ENCODE results near the gene LRP1. TPM values are rescaled to one million over a fixed set of nuclear protein-coding genes. Genes with fewer than 3 reads are reported as not detected.

The LRP1 gene
- 10 to 100 TPM; 35.8 to 52.6 TPM for total RNA-seq

DNA sequence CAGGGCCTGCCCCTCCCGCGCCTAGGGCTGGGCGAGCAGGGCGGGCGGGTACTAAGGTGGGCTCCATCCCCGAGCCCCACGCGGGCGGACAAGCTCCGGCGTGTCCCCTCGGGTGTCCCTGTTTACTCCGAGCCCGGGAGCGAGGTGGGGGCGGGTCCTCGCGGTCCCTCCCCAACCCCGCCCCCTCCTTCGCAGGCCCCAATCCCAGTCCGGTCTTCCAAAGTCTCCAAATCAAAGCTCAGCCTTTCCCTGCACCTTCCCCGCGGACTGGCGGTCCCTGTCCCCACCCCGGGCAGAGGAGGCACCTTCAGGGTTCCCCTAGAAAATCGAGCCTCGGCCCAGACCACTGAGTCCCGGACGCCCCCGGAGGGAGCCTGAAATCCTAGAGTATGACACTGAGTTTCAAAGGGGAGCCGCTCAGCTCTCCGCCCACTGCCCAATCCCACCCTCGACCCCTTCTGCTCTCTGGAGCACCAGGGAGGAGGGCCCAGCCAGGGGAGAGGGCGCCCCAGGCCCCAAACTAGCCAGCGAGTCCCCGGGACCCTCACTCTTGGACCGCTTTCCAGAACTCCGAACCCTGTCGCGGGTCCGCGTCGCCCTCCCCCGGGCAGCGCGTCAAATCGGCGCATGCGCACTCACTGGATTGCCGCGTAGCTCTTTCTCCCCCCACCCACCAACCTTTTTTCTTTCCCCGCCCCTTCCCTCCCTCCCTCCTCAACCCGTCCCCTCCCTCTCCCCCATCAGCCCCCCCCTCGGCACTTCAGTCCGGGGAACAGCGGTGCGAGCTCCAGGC lies at the start of gene LRP1:
TSS of gene LRP1 (plus strand) at position 758 of the 793 bp plus-strand sequence. CDS start 482 bp downstream, outside the sequence.

GRCh38 chr12:57078519-57079404 lies 49.5 kb upstream of the LRP1 start, which contains the start of gene NEMP1:
Gene NEMP1, minus strand, starts transcription at chr12:57078791. Its CDS starts 46 bp downstream, at chr12:57078745.

GRCh38 chr12:57088354-57089270 lies 39.7 kb upstream of the LRP1 start, which contains the start of gene NAB2:
Gene NAB2, plus strand, starts transcription at chr12:57089114. Its CDS starts 158 bp downstream, at chr12:57089272.

DNA sequence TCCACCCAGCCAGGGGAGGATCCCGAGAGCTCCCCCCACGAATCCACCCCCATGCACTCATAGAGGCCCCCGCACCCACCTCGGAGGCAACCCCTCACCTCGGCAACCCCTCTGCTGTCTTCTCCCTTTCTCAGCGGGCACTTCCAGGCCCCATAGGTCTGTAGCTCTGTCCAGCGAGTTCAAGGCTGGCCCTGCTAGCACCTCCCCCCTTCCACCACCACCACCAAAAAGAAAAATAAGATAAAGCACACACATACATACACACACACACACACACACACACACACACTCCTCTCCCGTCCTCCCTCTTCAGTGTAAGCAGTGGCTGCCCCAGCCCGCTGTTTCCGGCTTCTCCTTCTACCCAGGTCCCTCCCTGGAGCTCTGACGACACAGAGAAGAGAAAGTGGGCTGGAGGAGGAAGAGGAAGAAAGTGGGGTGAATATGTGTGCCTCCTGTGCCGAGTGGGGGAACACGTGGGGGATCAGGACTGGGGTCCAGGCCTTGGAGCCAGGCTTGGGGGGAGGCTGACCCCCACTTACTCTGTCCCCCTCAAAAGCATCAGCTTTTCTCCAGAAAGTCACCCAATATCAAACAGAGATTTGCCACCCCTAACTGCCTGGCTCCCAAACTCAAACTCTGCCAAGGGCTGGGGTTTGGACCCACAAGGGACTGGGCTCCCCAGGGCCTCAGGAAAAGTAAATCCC lies 17.1 kb upstream of the LRP1 start, which contains the start of gene STAT6:
TSS of gene STAT6 (minus strand) at position 332 of the 704 bp plus-strand sequence. CDS start 3,084 bp downstream, outside the sequence.

GRCh38 chr12:57146961-57147944 lies 19.0 kb downstream of the LRP1 start, which contains the start of gene LRP1-AS:
Gene LRP1-AS, minus strand, starts transcription at chr12:57147619.

GRCh38 chr12:57216014-57216911 lies 88.0 kb downstream of the LRP1 start, which contains the start of gene NXPH4:
Gene NXPH4, plus strand, starts transcription at chr12:57216794. Its CDS starts 176 bp downstream, at chr12:57216970.

DNA sequence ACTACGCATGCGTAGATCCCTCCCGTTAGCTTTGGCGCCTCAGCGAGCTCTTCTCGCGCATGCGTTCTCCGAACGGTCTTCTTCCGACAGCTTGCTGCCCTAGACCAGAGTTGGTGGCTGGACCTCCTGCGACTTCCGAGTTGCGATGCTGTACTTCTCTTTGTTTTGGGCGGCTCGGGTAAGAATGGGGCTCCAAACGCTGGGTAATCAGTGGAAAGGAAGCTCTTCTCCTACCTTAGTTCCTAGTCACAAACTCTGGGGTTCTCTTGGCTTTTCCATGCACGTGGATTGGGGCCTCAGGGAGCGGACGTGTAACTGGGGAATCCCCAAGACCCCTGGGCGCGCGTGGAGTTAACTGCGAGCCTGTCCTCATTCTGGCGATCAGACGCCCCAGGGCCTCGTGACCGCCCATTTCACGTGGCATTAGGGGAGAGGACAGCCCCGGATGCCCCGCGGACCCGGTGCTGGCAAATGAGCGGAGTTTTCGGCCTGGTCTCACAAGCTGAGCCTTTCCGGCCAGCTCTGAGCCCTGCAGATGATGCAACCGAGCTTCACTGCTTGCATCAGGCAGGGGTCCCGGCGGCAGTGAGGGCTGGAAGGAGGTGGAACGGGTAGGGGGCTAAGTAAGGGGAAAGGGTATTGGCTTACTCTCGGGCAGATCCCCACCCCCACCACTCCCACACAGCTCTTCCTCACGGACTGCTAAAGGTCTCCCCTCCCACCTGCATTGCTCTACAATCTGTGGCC lies 101.5 kb downstream of the LRP1 start, which contains the start of gene SHMT2:
TSS of gene SHMT2 (plus strand) at position 78 of the 747 bp plus-strand sequence. CDS start at position 146, 68 bp downstream.

DNA sequence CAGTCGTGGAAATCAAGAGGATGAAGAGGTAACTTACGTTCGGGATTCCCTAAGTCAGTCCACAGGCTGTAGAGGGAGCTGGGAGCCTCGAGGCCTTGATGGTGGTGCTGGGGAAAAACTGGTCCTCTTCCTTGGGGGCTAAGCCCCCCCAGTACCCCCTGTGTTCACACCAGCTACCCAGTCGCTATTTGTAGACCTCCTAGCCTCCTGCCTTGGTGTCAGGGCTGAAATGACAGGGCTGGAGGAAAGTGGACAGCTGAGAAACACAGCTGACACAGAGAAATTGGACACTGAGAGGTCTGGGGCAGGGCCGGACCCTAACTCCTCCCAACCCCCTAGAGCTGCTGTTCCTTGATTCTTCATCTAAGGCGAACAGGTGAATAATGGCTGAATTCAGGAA lies 122.7 kb downstream of the LRP1 start, which contains the start of gene STAC3:
TSS of gene STAC3 (minus strand) at position 232 of the 400 bp plus-strand sequence. CDS start 1,551 bp downstream, outside the sequence.

Small RNA genes lying within 50 kb of the gene (small RNA-seq; reads per million reads assigned to genes)
- 1.0 to 3.3 reads per million in 2 donors for gene MIR1228

Other genes starting within 250 kb of the LRP1 start
- not detected for gene SDR9C7, start 194.1 kb upstream of the LRP1 start, total RNA-seq
- under 1 TPM; under 0.01 TPM for gene RDH16, start 170.9 kb upstream of the LRP1 start, total RNA-seq
- 1 to 10 TPM; 4.1 to 7.0 TPM for gene ZBTB39, start 121.9 kb upstream of the LRP1 start, total RNA-seq
- gene TAC3, start 112.0 kb upstream of the LRP1 start, total RNA-seq, result not detected
- gene MYO1A, start 78.4 kb upstream of the LRP1 start, total RNA-seq, result under 1 TPM; under 0.01 to 0.34 TPM
- 10 to 100 TPM; 13.1 to 34.6 TPM for gene NEMP1, start 49.7 kb upstream of the LRP1 start, total RNA-seq
- 10 to 100 TPM; 45.4 to 46.3 TPM for gene NAB2, start 39.4 kb upstream of the LRP1 start, total RNA-seq
- 100 to 1,000 TPM; 108 to 145 TPM for gene STAT6, start 17.1 kb upstream of the LRP1 start, total RNA-seq
- not detected for gene LRP1-AS, start 19.1 kb downstream of the LRP1 start, total RNA-seq
- under 1 TPM in 1 of 2 donors, not detected in 1; 0.33 TPM for gene NXPH4, start 88.3 kb downstream of the LRP1 start, total RNA-seq
- 100 to 1,000 TPM; 139 to 254 TPM for gene SHMT2, start 101.2 kb downstream of the LRP1 start, total RNA-seq
- gene STAC3, start 122.7 kb downstream of the LRP1 start, total RNA-seq, result under 1 TPM; 0.33 to 0.69 TPM

Data from melanocyte of skin (primary cell).